NCI-H526 treated with DMSO at 0.1 percent for 48 hours (cell line): ENCODE data around the gene YPEL3.
A peak's percentile ranks its signal among the peaks of the same experiment; 100 is the strongest.
"Not testable (repeated sequence)": the region's sequence is repeated elsewhere in the genome, so short reads cannot be mapped to it uniquely, and the experiment has no call there.

ENCODE experiments used
- DNase-seq: peaks from one replicate; lab custom pipeline; 2025; lab: John Stamatoyannopoulos, UW

The YPEL3 gene

DNA sequence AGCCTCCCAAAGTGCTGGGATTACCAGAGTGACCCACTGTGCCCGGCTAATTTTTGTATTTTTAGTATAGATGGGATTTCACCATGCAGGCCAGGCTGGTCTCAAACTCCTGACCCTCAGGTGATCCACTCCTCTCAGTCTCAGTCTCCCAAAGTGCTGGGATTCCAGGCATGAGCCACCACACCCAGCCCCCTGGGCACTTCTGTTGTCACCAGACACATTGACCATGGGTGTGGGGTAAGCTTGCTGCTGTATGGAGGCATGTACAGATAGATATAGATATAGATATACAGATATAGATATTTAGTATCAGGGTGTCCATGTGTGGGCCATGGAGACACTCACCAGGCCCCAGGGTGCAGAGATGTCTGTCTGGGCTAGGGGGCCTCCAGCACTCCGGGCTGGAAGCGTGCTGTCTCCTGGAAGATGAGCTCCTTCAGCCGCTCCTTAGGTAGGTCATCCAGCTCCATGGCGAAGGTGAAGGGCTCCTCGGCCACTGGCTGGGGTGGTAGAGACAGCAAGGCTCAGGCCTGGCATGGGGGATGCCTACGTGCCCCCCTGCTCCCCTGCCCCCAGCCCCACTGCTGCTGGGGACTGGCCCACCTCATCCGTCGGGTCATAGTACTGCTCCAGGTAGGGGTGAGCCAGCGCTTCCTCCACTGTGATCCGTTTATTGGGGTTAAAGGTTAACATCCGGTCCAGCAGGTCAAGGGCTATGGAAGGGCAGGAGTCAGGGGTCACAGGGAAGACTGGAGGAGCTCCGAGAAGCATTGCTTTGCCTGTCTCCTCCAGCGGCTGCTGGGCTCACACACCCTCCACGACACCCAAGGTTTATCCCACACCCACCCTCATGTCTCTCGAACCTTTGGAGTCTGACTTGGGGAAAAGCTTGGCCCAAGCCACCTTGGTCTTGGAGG, 20.5 kb upstream of the YPEL3 start:
- DNase-seq = no peak

GRCh38 chr16:30115238-30115637, 19.2 kb upstream of the YPEL3 start:
- no peak for DNase-seq

DNA sequence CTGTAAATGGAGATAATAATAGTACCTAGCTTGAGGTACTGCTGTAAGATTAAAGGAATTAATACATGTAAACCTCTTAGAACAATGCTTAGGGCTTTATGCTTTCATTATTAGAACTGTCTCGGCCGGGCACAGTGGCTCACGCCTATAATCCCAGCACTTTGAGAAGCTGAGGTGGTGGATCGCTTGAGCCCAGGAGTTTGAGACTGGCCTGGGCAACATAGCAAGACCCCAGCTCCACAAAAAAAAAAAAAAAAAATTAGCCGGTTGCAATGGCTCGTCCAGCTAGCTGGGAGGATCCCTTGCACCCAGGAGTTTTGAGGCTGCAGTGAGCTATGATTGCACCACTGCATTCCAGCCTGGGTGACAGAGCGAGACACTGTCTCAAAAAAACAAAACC, 18.8 kb upstream of the YPEL3 start:
- DNase-seq = not testable (repeated sequence)

DNA sequence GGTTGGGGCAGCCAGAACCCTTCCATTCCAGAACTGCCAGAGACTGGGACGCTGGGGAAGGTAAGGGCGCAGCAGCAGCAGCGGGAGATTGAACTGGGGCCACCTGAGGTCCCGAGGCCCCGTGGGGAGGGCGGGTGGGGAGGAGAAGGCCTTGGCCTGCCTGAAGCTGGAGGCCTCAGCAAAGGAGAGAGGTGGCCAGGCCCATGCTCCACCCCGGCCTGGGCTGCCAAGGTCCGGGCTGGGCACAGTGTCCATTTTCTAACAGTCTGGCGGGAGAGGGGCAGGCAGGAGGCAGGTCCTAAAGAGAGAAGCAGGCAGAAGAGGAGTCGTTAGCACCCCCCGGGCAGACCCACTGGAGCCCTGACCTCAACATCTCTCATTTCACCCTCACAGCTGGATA, 18.4 kb upstream of the YPEL3 start:
- DNase-seq = no peak

DNA sequence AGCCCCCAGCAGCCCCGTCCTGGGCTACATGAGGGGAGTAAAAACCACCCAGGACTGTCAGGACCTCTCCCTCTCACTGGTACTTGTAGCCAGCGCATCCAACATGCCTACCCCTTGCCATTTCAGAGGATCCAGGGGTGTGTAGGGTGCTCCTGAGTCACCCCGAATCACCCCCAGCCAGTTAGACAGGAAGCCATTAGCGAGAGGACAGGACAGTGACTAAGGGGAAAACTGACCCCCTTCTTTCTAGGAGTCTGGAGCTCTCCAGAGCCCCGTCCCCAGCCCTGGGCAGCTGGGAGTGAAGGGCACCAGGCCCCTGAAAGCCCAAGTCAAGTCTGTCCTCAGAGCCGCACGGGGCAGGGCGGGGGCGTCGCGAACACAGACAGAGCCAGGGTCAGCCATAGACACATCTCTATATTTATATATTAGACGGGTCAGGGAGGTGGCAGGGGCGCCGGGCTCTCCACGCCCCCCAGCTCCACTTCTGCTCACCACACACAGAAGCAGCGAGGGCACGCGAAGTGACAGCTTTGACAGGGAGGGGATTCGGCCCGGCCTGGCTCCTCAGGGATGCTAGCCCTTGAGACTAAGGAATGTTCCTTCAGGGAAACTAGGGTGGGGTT, 17.8 kb upstream of the YPEL3 start:
- DNase-seq = no peak

- DNase-seq = no peak
Observed at GRCh38 chr16:30113031-30113710, 17.2 kb upstream of the YPEL3 start, which contains the start of gene GDPD3. Gene GDPD3 (minus strand): TSS chr16:30113537. CDS start chr16:30113478, 59 bp downstream.

GRCh38 chr16:30112197-30113030, 16.4 kb upstream of the YPEL3 start:
- no peak for DNase-seq

- DNase-seq = no peak
Observed at GRCh38 chr16:30110661-30111060, 14.6 kb upstream of the YPEL3 start.

- DNase-seq = no peak
Observed at GRCh38 chr16:30108059-30108850, 12.2 kb upstream of the YPEL3 start.

GRCh38 chr16:30104492-30104891, 8.5 kb upstream of the YPEL3 start:
- no peak for DNase-seq

DNA sequence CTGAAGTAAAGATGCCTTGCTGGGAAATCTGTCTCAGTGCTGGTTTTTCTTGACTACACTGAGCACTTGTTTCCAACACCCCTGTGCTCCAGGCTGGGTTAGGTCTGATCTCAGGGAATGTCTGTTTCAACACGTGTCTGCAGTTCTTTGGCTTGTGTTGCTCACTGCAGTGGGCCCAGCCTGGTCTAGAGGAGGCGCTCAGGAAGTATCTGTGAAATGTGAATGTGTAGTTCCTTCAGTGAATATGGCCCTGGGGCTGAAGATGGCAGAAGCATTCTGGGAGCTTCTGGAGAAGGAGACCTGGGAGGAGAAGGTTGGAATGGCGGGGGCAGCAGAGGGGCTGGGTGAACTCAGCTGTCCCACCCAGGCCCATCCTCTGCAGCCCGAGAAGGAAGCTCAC, 8.1 kb upstream of the YPEL3 start:
- no peak for DNase-seq

- DNase-seq = no peak
Observed at GRCh38 chr16:30096862-30097563, 1.0 kb upstream of the YPEL3 start.

DNA sequence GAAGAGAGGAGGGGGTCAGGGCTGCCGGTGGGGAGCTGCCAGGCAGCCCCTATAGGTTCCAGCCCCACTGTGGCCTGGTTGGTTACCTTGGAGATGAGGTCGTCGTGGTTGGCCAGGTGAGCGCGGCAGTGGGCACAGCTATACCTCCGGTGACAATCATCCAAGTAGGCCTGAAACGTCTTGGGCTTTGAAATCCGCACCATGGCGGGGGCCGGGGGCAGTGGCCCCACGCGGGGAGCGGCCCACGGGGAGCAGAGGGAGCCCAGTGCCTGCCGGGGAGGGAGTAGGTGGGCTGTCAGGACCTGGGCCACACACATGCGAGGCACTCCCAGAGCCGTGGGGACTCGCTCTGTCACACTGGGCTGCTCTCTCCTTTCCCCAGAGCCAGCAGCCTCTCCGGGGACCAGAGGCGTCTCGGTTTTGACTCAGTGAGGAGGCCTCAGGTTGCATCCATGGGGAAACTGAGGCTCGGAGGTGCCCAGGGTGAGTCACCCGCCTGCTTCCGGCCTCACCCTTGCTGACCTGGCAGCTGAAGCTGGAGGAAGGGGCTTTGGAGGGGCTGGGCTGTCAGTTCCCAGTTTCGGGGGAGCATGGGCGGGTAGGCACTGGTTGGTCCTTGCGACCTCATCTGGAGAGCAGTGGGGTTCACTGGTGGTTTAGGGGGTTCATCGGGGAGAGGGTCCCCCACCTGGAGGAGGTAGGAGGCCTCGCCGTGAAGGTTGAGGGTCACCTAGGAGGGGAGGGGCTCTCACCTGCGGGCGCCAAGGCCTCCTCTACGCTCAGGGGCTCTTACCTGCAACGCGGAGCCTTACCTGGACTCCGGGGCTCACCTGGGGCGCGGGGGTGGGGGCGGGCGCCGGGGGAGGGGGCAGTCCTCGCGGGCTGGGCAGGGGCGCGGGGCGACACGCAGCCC, 591 bp downstream of the YPEL3 start:
- no peak for DNase-seq

DNA sequence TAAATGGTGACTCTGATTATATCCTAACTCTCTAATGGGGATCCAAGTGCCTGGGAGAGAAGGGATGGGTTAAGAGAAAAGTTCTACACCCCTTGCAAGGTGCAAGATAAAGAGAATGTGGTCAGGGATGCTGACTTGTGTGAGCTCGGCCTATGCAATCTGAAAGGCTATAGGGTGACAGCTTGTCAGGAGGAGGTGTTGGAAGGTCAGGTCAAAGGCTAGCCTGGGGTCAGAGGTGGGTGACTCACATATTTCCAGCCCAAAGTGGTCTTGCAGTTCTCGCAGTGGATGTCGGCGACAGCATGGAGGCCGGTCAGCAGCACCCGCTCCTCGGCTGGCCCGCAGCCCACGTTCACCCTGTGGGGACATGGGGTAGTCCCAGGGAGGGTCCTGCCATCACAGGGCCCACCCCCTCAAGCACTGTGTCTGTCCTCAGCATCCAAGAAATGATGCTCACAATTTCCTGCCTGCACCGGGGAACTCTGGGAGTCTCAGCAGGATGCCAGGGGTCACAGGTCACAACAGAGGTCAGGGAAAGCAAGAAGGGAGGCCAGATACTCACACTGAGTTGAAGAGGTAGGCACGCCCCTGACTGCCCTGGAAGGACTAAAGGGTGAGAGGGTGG, 1.4 kb downstream of the YPEL3 start:
- no peak for DNase-seq

- DNase-seq = peak; percentile 47
Observed at GRCh38 chr16:30092373-30093010, 3.5 kb downstream of the YPEL3 start.

- DNase-seq = peak; percentile 71
Observed at GRCh38 chr16:30091474-30092372, 4.3 kb downstream of the YPEL3 start, which contains the start of gene TBX6. Gene TBX6 (minus strand): TSS chr16:30091924. CDS start chr16:30091193, 731 bp downstream.
